ENCODE data around the gene SOHLH1. TPM values are rescaled to one million over a fixed set of nuclear protein-coding genes. Genes with fewer than 3 reads are reported as not detected.
"Not testable (repeated sequence)": the region's sequence is repeated elsewhere in the genome, so short reads cannot be mapped to it uniquely, and the experiment has no call there.

The SOHLH1 gene
- polyA plus RNA-seq, 2 of the 4 experiments (the other 2 are of a cell fraction), result not detected

DNA sequence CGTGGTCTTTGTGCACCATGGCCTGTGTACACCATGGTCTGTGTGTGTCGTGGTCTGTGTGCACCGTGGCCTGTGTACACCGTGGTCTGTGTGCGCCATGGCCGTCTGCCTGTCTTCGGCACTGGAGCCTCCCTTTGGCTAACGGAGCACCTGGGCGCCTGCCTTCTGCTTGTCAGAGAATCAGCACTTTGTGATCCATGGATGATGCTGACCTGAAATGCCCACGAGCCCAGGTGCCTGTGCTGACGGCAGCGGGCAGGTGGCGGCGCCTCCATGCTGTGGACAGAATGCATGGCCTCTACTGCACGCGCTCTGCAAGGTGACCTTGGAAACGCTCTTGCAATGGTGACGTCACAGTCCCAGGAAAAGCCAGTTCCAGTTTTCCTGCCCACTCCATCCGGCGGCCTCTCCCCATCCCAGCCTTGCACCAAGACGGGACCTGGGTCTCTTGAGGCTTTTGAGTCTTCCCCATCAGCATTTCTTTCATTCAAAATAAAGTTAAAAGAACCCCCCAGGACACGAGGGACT is 21.6 kb downstream of the SOHLH1 start:
- Histone ChIP-seq H3K9me3 (no peaks in the 10 kb centered on the region), H3K27ac (no peak overlapping the region), H3K4me2 (no peak overlapping the region), H3K4me3 (no peak overlapping the region), H3K4me1 (0 out of 3 replicates have a peak, but pooled peaks cover 5% of the 10 kb centered on the region)
- ChIA-PET POLR2A (no interaction called here), CTCF (no interaction called here)
- DNase-seq (ENCODE audit: low read depth in 1 of 2, low spot score in 1 of 2) (no peak), FAIRE-seq (no peak), ATAC-seq (no peak)
- TF ChIP-seq TP53 (CRISPR knock-in tag; IDR thresholded peaks at IDR 0.05), result no peak
- TF ChIP-seq HDAC2 (IDR thresholded peaks at IDR 0.05), result no peak
- TF ChIP-seq MAFK (IDR thresholded peaks at IDR 0.05; ENCODE audit: partially characterized antibody), result no peak
- 33% methylated on average over 20 of the region's 22 CpGs for WGBS (ENCODE audit: missing lambda C conversion rate)

DNA sequence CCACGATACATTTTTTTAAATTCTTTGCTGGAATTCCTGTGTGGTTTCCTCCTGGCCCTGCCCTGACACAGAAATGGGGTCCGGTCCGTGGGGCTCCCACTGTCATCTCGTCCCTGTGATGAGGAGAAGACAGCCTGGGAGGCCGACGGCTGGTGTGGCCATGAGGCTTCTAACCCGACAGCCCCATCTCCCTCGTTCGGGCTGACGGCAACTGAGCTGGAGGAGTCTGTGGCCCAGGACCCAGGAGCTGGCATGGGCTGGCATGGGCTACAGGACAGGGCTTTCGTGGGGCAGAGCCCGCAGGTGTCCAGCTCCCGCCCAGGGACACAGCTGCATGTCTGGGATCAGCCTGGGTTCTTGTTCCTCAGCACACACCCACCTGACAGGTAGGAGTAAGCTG is 22.4 kb downstream of the SOHLH1 start:
- 43% methylated on average over 4 of the region's 13 CpGs for WGBS (ENCODE audit: missing lambda C conversion rate)
- Histone ChIP-seq H3K27ac (no peak overlapping the region), H3K4me2 (no peak overlapping the region), H3K9me3 (no peaks in the 10 kb centered on the region), H3K4me1 (0 out of 3 replicates have a peak, but pooled peaks cover 5% of the 10 kb centered on the region), H3K4me3 (no peak overlapping the region)
- no peak for ATAC-seq
- DNase-seq (ENCODE audit: low read depth in 1 of 2, low spot score in 1 of 2), result no peak
- CTCF ChIA-PET, result interaction anchor here (0.8 to 1.5 kb wide), 3 partner anchors 9 to 187 kb away, joined by 3 to 5 read pairs (median 4); no protein-coding TSS in a partner anchor
- no peak for FAIRE-seq
- TF ChIP-seq KDM1A (IDR thresholded peaks at IDR 0.05; ENCODE audit: low read depth), result no peak
- TF ChIP-seq SMC3 (IDR thresholded peaks at IDR 0.05), result no peak
- no peak for TF ChIP-seq RFX5 (IDR thresholded peaks at IDR 0.05)
- TF ChIP-seq, protein P1, sequence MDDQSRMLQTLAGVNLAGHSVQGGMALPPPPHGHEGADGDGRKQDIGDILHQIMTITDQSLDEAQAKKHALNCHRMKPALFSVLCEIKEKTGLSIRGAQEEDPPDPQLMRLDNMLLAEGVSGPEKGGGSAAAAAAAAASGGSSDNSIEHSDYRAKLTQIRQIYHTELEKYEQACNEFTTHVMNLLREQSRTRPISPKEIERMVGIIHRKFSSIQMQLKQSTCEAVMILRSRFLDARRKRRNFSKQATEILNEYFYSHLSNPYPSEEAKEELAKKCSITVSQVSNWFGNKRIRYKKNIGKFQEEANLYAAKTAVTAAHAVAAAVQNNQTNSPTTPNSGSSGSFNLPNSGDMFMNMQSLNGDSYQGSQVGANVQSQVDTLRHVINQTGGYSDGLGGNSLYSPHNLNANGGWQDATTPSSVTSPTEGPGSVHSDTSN (IDR thresholded peaks at IDR 0.05), result no peak
- no peak for TF ChIP-seq POLR2A (IDR thresholded peaks at IDR 0.05; ENCODE audit: low read length)
- TF ChIP-seq HOXB5 (CRISPR knock-in tag; IDR thresholded peaks at IDR 0.05), result no peak
- TF ChIP-seq, protein P2, sequence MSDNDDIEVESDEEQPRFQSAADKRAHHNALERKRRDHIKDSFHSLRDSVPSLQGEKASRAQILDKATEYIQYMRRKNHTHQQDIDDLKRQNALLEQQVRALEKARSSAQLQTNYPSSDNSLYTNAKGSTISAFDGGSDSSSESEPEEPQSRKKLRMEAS (IDR thresholded peaks at IDR 0.05), result no peak
- TF ChIP-seq BHLHE40 (IDR thresholded peaks at IDR 0.05; ENCODE audit: low read depth, low read length), result no peak
- no peak for TF ChIP-seq CHD4 (IDR thresholded peaks at IDR 0.05; ENCODE audit: borderline replicate concordance)
- TF ChIP-seq MYC (IDR thresholded peaks at IDR 0.05; ENCODE audit: borderline replicate concordance, low read length), result no peak
- no peak for TF ChIP-seq CBX8 (IDR thresholded peaks at IDR 0.05)
- POLR2A ChIA-PET, result no interaction called here

DNA sequence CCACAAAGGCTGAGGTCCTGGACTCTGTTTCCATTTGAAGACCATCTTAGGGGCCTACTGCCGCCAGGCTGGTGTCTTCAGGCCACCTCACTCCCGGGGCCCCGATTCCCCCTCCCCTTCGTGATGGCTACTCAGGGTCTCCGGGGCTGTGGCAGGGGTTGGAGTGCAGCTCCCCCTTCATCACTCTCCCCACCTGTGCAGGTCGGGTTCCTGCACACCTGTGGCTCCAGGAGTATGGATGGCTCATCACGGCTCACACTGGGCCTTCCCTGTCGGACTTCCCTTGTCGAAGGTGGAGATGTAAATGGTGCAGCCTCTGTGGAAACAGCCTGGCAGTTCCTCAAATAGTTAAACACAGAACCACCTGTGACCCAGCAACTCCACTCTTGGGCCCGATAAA is 24.3 kb downstream of the SOHLH1 start:
- POLR2A ChIA-PET, result no interaction called here
- FAIRE-seq, result no peak
- TF ChIP-seq, protein P3, sequence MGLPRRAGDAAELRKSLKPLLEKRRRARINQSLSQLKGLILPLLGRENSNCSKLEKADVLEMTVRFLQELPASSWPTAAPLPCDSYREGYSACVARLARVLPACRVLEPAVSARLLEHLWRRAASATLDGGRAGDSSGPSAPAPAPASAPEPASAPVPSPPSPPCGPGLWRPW (IDR thresholded peaks at IDR 0.05), result no peak

DNA sequence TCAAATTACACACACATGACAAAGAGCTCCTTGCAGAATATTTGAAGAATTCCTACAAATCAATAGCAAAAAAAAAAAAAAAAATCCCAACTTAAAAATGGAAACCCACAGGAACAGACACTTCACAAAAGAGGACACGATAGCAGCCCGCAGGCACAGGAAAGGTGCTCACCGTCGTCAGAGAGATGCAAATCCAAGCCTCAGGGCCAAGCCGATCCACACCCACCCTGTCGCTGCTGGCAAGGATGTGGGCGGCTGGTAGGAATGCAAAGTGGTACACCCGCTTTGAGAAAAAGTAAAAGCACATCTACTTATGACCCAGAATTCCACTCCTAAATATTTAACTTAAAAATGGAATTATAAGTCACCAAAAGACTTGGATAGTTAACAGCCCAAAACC is 25.3 kb downstream of the SOHLH1 start:
- H3K4me3 ChIP-seq, result no peak overlapping the region
- no peak for FAIRE-seq
- no peak for DNase-seq (ENCODE audit: low read depth in 1 of 2, low spot score in 1 of 2)
- H3K4me1 ChIP-seq, result no peaks in the 10 kb centered on the region
- ATAC-seq, result no peak
- H3K9me3 ChIP-seq, result no peaks in the 10 kb centered on the region
- POLR2A ChIA-PET, result no interaction called here
- CTCF ChIA-PET, result interaction anchor here (0.6 to 1.0 kb wide), 3 partner anchors 22 to 176 kb away, joined by 3 read pairs; no protein-coding TSS in a partner anchor
- WGBS (ENCODE audit: missing lambda C conversion rate), result 62% methylated on average over 8 of the region's 8 CpGs
- H3K27ac ChIP-seq, result no peak overlapping the region
- no peak overlapping the region for H3K4me2 ChIP-seq
- TF ChIP-seq ZNF302 (CRISPR knock-in tag; IDR thresholded peaks at IDR 0.05) (no peak), HOXA7 (CRISPR knock-in tag; IDR thresholded peaks at IDR 0.05) (no peak), CBX2 (IDR thresholded peaks at IDR 0.05; ENCODE audit: borderline replicate concordance, low read depth) (no peak), TP53 (CRISPR knock-in tag; IDR thresholded peaks at IDR 0.05) (no peak)
- TF ChIP-seq, protein P4, sequence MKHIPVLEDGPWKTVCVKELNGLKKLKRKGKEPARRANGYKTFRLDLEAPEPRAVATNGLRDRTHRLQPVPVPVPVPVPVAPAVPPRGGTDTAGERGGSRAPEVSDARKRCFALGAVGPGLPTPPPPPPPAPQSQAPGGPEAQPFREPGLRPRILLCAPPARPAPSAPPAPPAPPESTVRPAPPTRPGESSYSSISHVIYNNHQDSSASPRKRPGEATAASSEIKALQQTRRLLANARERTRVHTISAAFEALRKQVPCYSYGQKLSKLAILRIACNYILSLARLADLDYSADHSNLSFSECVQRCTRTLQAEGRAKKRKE (CRISPR knock-in tag; IDR thresholded peaks at IDR 0.05; ENCODE audit: low read depth), result no peak

More for the DNA sequence above, 24.3 kb downstream of the SOHLH1 start:
- DNase-seq (ENCODE audit: low read depth in 1 of 2, low spot score in 1 of 2) (no peak), ATAC-seq (no peak)
- H3K27ac ChIP-seq, result no peak overlapping the region
- 34% methylated on average over 10 of the region's 10 CpGs for WGBS (ENCODE audit: missing lambda C conversion rate)
- no peaks in the 10 kb centered on the region for H3K9me3 ChIP-seq
- H3K4me1 ChIP-seq, result no peaks in the 10 kb centered on the region
- H3K4me3 ChIP-seq, result no peak overlapping the region
- CTCF ChIA-PET, result interaction anchor here (0.8 kb wide), 1 partner anchor 266 kb away, joined by 3 read pairs; no protein-coding TSS in a partner anchor
- H3K4me2 ChIP-seq, result no peak overlapping the region

DNA sequence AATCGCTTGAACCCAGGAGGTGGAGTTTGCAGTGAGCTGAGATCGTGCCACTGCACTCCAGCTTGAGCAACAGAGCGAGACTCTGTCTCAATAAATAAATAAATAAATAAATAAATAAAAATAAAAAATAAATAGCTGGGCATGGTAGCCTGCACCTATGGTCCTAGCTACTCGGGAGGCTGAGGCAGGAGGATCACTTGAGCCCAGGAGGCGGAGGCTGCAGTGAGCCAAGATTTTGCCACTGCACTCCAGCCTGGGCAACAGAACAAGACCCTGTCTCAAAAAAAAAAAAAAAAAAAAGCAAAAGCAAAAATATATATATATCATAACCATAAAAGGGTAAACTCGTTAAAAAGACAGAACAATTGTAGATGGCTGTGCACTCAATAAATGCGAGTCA is 26.5 kb downstream of the SOHLH1 start:
- CTCF ChIA-PET, result interaction anchor here (1.0 to 1.4 kb wide), 2 partner anchors 23 to 28 kb away, joined by 3 read pairs; no protein-coding TSS in a partner anchor
- H3K4me1 ChIP-seq; H3K27ac ChIP-seq; H3K4me3 ChIP-seq; DNase-seq (ENCODE audit: low read depth in 1 of 2, low spot score in 1 of 2); ATAC-seq; H3K4me2 ChIP-seq; H3K9me3 ChIP-seq; FAIRE-seq; POLR2A ChIA-PET: not testable (repeated sequence)
- 19% methylated on average over 7 of the region's 7 CpGs for WGBS (ENCODE audit: missing lambda C conversion rate)

All from A549 (cell line).